Upper lobe of right lung (tissue), 1 donor: Measurements from ENCODE around the gene RBPJ. TPM values are rescaled to one million over a fixed set of nuclear protein-coding genes. Genes with fewer than 3 reads are reported as not detected.

Experiments
- ATAC-seq: fragments of 200-7000 bp; cut with Tn5 transposase; one replicate; pipeline ENCODE4 v1.9.1; 2020; ENCODE audit warnings: mild to moderate bottlenecking, moderate library complexity
- DNase-seq: peaks from one replicate; pipeline ENCODE4 v3.0.0-alpha.2; 2020
- H3K27ac ChIP-seq: fragments of 200-600 bp; one replicate; pipeline ENCODE4 v1.8.0; 2022
- H3K27me3 ChIP-seq: fragments of 200-600 bp; one replicate; pipeline ENCODE4 v1.8.0; 2022; ENCODE audit warnings: mild to moderate bottlenecking
- H3K36me3 ChIP-seq: fragments of 200-600 bp; one replicate; pipeline ENCODE4 v1.8.0; 2022
- H3K4me1 ChIP-seq: fragments of 200-600 bp; one replicate; pipeline ENCODE4 v1.8.0; 2022
- H3K4me3 ChIP-seq: fragments of 200-600 bp; one replicate; pipeline ENCODE4 v1.8.0; 2022; ENCODE audit warnings: mild to moderate bottlenecking
- H3K9me3 ChIP-seq: fragments of 200-600 bp; one replicate; pipeline ENCODE4 v1.8.0; 2022
- CTCF ChIP-seq: fragments of 200-600 bp; IDR thresholded peaks from one replicate; pipeline ENCODE4 v1.8.0; 2022; ENCODE audit warnings: antibody characterized with exemption
- intact Hi-C: fragments of 100-400 bp; cut with DNase I; formaldehyde crosslinking; loops from one replicate; pipeline ENCODE4 v1.11.0; 2022
- total RNA-seq: library from RNA; stranded (reverse); fragmentation: NEBNext Ultra II Directional; extraction: Animal tissue kit (Norgen Biotek cat#: 25700); gene quantifications from one replicate; pipeline ENCODE4 v1.2.1, GENCODE V29; 2021
- donor health status: DM: no; HTN: yes; CAD: no; lungs with severe emphysema.

RBPJ gene
- total RNA-seq, 1 donor from 2014 or later, result 86.2 TPM

DNA sequence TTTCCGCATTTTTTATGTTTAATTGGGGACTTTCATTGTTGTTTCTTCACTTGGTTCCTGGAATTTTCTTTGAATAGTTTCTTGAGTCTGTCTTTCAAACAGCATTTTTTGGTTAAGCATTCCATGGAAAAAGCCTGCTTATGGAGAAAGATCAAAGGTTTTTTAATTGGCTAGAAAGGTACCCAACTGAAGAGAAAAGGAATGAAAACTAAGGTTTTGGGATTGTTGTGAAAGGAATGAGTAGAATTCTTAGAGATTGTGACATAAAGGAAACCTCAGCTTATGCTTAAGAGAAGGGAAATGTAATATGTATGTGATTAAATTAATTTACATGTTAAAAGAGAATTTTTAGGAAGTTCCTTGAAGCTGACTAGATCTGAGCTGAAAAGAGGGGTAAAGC, 86.7 kb downstream of the RBPJ start:
- Histone ChIP-seq H3K9me3 (peaks cover 7% of the 10 kb centered on the region), H3K27me3 (no peaks in the 10 kb centered on the region), H3K4me1 (peaks cover under 1% of the 10 kb centered on the region), H3K36me3 (no peaks in the 10 kb centered on the region), H3K4me3 (no peak overlapping the region), H3K27ac (no peak overlapping the region)
- ATAC-seq (no peak), DNase-seq (no peak)
- intact Hi-C loops, result loop anchor here (10.0 kb wide), 1 partner anchor 73 kb away; no protein-coding TSS in a partner anchor
- TF ChIP-seq CTCF, result no peak

DNA sequence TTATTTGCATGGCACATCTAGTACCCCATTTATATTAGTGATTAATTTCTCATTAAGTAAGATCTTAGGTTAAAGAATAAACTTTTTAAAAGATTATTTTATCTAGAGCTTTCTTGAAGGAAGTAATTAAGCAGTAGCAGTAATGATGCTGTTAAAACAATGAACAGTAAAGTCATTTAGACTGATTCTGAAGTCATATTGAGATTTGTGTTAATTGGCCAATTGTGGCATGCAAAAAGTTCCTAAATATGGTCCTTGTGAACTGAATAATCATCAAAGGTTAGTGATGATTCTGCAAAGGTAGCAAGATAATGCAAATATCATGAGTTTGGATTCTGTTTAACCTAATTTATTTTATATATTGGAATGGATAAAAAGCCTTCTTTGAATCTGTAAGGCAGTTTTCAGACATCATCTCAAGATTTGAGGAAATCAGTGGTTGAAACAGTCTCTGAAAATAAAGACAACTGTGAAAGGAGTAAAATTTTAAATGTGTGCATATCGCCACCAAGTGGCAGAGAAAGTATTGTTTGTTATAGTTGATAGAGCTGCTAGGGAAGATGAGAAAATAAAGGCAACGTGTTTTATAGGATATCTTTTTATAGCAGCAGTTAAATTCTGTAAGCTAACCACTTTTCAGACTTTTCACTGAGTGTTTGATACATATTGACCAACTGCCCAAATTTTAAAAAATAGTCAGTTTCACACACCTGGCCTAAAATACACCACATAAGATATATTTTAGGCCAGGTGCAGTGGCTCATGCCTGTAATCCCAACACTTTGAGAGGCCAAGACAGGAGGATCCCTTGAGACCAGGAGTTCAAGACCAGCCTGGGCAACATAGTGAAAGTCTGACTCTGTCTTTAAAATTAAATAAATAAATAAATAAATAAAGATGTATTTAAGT, 89.8 kb downstream of the RBPJ start:
- peaks cover 7% of the 10 kb centered on the region for H3K4me1 ChIP-seq
- H3K27ac ChIP-seq, result no peak overlapping the region
- H3K36me3 ChIP-seq, result peaks cover 5% of the 10 kb centered on the region
- no peak overlapping the region for H3K4me3 ChIP-seq
- no peaks in the 10 kb centered on the region for H3K27me3 ChIP-seq
- DNase-seq (no peak), ATAC-seq (peak; percentile 82)
- intact Hi-C loops, result no loop called here
- peaks cover 7% of the 10 kb centered on the region for H3K9me3 ChIP-seq
- TF ChIP-seq CTCF, result peak; percentile 68

DNA sequence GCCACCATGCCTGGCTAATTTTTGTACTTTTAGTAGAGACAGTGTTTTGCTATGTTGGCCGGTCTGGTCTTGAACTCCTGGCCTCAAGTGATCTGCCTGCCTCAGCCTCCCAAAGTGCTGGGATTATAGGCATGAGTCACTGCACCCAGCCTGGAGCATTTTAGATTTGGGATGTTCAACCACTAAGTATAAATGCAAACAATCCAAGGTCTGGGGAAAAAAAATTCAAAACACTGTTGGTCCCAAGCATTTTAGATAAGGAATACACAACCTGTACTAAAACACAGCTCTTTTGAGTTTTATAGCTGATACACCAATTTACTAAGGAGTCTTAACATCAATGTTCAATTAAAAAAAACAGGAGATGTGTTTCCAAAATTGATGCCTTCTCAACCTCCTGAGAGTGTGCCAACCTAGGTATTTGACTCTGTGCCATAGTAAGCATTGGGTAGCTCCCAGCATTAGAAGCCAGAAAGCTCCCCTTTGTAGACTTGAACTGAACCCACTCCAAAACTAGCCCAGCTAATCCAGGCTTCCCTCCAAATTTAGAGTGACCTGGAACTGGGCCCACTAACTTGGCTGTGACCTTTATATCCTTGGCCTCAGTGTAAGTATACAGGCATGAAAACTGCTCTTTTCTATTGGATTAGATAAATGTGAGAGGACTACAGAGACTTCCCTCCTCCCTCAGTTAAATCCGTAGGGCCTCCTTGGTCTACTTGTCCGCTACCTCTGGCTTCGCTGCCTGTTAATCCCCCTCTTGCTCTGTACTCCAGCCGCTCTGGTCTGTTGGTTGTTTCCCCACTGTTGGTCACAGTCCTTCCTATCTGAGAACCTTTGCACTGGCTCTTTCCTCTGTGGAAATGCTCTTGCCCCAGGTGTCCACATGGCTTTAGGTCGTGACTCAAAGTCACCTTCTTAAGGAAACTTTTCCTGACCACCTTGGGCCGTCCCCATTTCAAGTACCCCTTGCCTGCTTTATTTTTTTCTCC, 91.9 kb downstream of the RBPJ start:
- no peak overlapping the region for H3K4me3 ChIP-seq
- no peaks in the 10 kb centered on the region for H3K9me3 ChIP-seq
- peaks cover 7% of the 10 kb centered on the region for H3K4me1 ChIP-seq
- DNase-seq, result no peak
- peak; percentile 81 for ATAC-seq
- no peak overlapping the region for H3K27ac ChIP-seq
- TF ChIP-seq CTCF, result no peak
- no peaks in the 10 kb centered on the region for H3K27me3 ChIP-seq
- H3K36me3 ChIP-seq, result peaks cover 20% of the 10 kb centered on the region
- intact Hi-C loops, result no loop called here

- Histone ChIP-seq H3K27me3 (no peaks in the 10 kb centered on the region), H3K27ac (no peak overlapping the region), H3K9me3 (no peaks in the 10 kb centered on the region), H3K4me3 (no peak overlapping the region), H3K4me1 (peaks cover 7% of the 10 kb centered on the region), H3K36me3 (peaks cover 20% of the 10 kb centered on the region)
- no peak for TF ChIP-seq CTCF
- intact Hi-C loops, result no loop called here
- DNase-seq, result no peak
- no peak for ATAC-seq
Observed at GRCh38 chr4:26413582-26413981, 92.8 kb downstream of the RBPJ start.

DNA sequence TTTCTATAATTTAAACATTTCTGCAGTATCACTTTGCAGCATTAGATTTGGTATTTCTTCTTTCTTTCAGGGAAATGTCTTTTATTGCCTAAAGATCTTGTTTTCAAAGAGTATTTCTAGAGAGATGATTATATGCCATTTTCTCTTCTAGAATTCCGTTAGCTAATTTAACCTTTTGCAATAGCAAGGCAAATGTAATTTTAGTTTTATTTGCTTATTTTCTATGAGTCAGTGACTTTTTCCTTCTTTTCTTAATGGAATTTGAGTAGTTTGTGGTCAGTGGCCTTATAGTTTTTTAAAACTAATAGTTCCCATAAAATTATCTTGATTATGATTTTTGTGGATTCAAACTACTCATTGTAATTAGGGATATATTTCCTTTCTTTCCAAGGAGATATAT, 97.3 kb downstream of the RBPJ start:
- peaks cover under 1% of the 10 kb centered on the region for H3K4me1 ChIP-seq
- intact Hi-C loops, result no loop called here
- H3K27ac ChIP-seq, result no peak overlapping the region
- H3K36me3 ChIP-seq, result peaks cover 42% of the 10 kb centered on the region
- H3K9me3 ChIP-seq, result no peaks in the 10 kb centered on the region
- no peaks in the 10 kb centered on the region for H3K27me3 ChIP-seq
- no peak for TF ChIP-seq CTCF
- no peak overlapping the region for H3K4me3 ChIP-seq
- DNase-seq (no peak), ATAC-seq (no peak)
